H9 (cell line): ENCODE data around the gene MEP1A. TPM values are rescaled to one million over a fixed set of nuclear protein-coding genes. Genes with fewer than 3 reads are reported as not detected.
A peak's percentile ranks its signal among the peaks of the same experiment; 100 is the strongest.

Source experiments
- DNase-seq: peaks from one replicate; pipeline ENCODE4 v3.0.0-alpha.2; 2017
- H2AFZ ChIP-seq: one replicate; pipeline ENCODE4 v1.6.1; 2013; ENCODE audit warnings: mild to moderate bottlenecking, low read length, control low read depth, moderate library complexity
- H2AK5ac ChIP-seq: 2 replicates; pipeline ENCODE4 v1.6.1; 2013; ENCODE audit warnings: low read length, control low read depth, mixed read lengths; ENCODE audit not compliant: insufficient read length
- H2BK120ac ChIP-seq: one replicate; pipeline ENCODE4 v1.6.1; 2013; ENCODE audit warnings: low read depth, mild to moderate bottlenecking, low read length, control low read depth, inconsistent platforms; ENCODE audit not compliant: poor library complexity, severe bottlenecking
- H2BK12ac ChIP-seq: 2 replicates; pipeline ENCODE4 v1.6.1; 2013; ENCODE audit warnings: low read length, control low read depth, mixed read lengths, low read depth; ENCODE audit not compliant: insufficient read length
- H2BK15ac ChIP-seq: 2 replicates; pipeline ENCODE4 v1.6.1; 2013; ENCODE audit warnings: low read depth, low read length, control low read depth
- H2BK20ac ChIP-seq: one replicate; pipeline ENCODE4 v1.6.1; 2013; ENCODE audit warnings: low read depth, mild to moderate bottlenecking, low read length, control low read depth, inconsistent platforms; ENCODE audit not compliant: poor library complexity, severe bottlenecking
- H2BK5ac ChIP-seq: 2 replicates; pipeline ENCODE4 v1.6.1; 2013; ENCODE audit warnings: low read length, control low read depth, mixed read lengths; ENCODE audit not compliant: insufficient read length
- H3K14ac ChIP-seq: 2 replicates; pipeline ENCODE4 v1.6.1; 2013; ENCODE audit warnings: low read length, control low read depth; ENCODE audit not compliant: insufficient read depth
- H3K18ac ChIP-seq: 2 replicates; pipeline ENCODE4 v1.6.1; 2013; ENCODE audit warnings: low read depth, mild to moderate bottlenecking, mixed read lengths, low read length, control low read depth; ENCODE audit not compliant: insufficient read length
- H3K23ac ChIP-seq: 2 replicates; pipeline ENCODE4 v1.6.1; 2013; ENCODE audit warnings: low read length, control low read depth, mixed read lengths, low read depth; ENCODE audit not compliant: insufficient read length
- H3K23me2 ChIP-seq: 2 replicates; pipeline ENCODE4 v1.6.1; 2013; ENCODE audit warnings: low read depth, mild to moderate bottlenecking, mixed read lengths, low read length, control low read depth; ENCODE audit not compliant: insufficient read length, poor library complexity, severe bottlenecking
- H3K27ac ChIP-seq: 2 replicates; pipeline ENCODE4 v1.5.1; 2013; ENCODE audit warnings: low read length, control low read depth, mixed read lengths, low read depth; ENCODE audit not compliant: insufficient read length
- H3K27me3 ChIP-seq: 2 replicates; pipeline ENCODE4 v1.6.1; 2013; ENCODE audit warnings: low read length, control low read depth, inconsistent platforms; ENCODE audit not compliant: insufficient read depth
- H3K4ac ChIP-seq: 2 replicates; pipeline ENCODE4 v1.6.1; 2013; ENCODE audit warnings: low read depth, mild to moderate bottlenecking, control low read depth, inconsistent platforms, low read length, moderate library complexity
- H3K4me1 ChIP-seq: 2 replicates; pipeline ENCODE4 v1.6.1; 2013; ENCODE audit warnings: low read length, control low read depth, inconsistent platforms; ENCODE audit not compliant: insufficient read depth
- H3K4me2 ChIP-seq: 2 replicates; pipeline ENCODE4 v1.6.1; 2013; ENCODE audit warnings: low read length, control low read depth, mixed read lengths; ENCODE audit not compliant: insufficient read length, insufficient read depth
- H3K56ac ChIP-seq: 2 replicates; pipeline ENCODE4 v1.6.1; 2013; ENCODE audit warnings: low read depth, mild to moderate bottlenecking, mixed read lengths, low read length, control low read depth; ENCODE audit not compliant: insufficient read length
- H3K79me1 ChIP-seq: 2 replicates; pipeline ENCODE4 v1.6.1; 2013; ENCODE audit warnings: low read depth, mild to moderate bottlenecking, moderate library complexity, low read length, control low read depth, inconsistent platforms; ENCODE audit not compliant: insufficient read depth, poor library complexity, severe bottlenecking
- H3K79me2 ChIP-seq: 2 replicates; pipeline ENCODE4 v1.6.1; 2013; ENCODE audit warnings: low read length, control low read depth, inconsistent platforms; ENCODE audit not compliant: insufficient read depth
- H3K9ac ChIP-seq: 2 replicates; pipeline ENCODE4 v1.6.1; 2013; ENCODE audit warnings: low read length, control low read depth, mixed read lengths; ENCODE audit not compliant: insufficient read length; ENCODE audit errors: extremely low read depth
- H3K9me3 ChIP-seq: one replicate; pipeline ENCODE4 v1.6.1; 2013; ENCODE audit warnings: low read depth, low read length, inconsistent platforms; ENCODE audit not compliant: control insufficient read depth
- H3T11ph ChIP-seq: one replicate; pipeline ENCODE4 v1.6.1; 2013; ENCODE audit warnings: mild to moderate bottlenecking, low read length, control low read depth, inconsistent platforms
- H4K20me1 ChIP-seq: one replicate; pipeline ENCODE4 v1.6.1; 2013; ENCODE audit not compliant: control insufficient read depth, insufficient read length, insufficient read depth
- H4K5ac ChIP-seq: 2 replicates; pipeline ENCODE4 v1.6.1; 2013; ENCODE audit warnings: low read depth, mild to moderate bottlenecking, mixed read lengths, low read length, control low read depth; ENCODE audit not compliant: insufficient read length
- H4K8ac ChIP-seq: replicated peaks from 2 replicates; pipeline ENCODE4 v1.6.1; 2013; ENCODE audit warnings: low read length, control low read depth, mixed read lengths, low read depth; ENCODE audit not compliant: insufficient read length
- H4K91ac ChIP-seq: 2 replicates; pipeline ENCODE4 v1.6.1; 2013; ENCODE audit warnings: low read depth, mild to moderate bottlenecking, moderate library complexity, mixed read lengths, low read length, control low read depth; ENCODE audit not compliant: insufficient read length
- H3K27ac Mint-ChIP-seq, 3 experiments: 2 replicates in 2 of 3; 3 replicates in 1 of 3; pipeline ENCODE4 v1.8.0; 2020 to 2021; ENCODE audit warnings: mixed read lengths in 3 of 3, mild to moderate bottlenecking in 1 of 3, moderate library complexity in 1 of 3
- H3K27me3 Mint-ChIP-seq: 2 replicates; pipeline ENCODE4 v1.8.0; 2021; ENCODE audit warnings: low read depth, mild to moderate bottlenecking, moderate library complexity, mixed read lengths
- H3K36me3 Mint-ChIP-seq, 3 experiments: 2 replicates in 2 of 3; 3 replicates in 1 of 3; pipeline ENCODE4 v1.8.0; 2020 to 2021; ENCODE audit warnings: low read depth in 3 of 3, mixed read lengths in 3 of 3; ENCODE audit not compliant: insufficient read depth in 1 of 3
- H3K4me1 Mint-ChIP-seq, 2 experiments: 2 replicates each; pipeline ENCODE4 v1.8.0; 2020; ENCODE audit warnings: mixed read lengths in 2 of 2
- H3K4me3 Mint-ChIP-seq, 2 experiments: 2 replicates in 1 of 2; 3 replicates in 1 of 2; pipeline ENCODE4 v1.8.0; 2020 to 2021; ENCODE audit warnings: mild to moderate bottlenecking in 2 of 2, mixed read lengths in 2 of 2, moderate library complexity in 1 of 2
- H3K9me3 Mint-ChIP-seq, 2 experiments: 2 replicates in 1 of 2; 3 replicates in 1 of 2; pipeline ENCODE4 v1.8.0; 2020; ENCODE audit warnings: mild to moderate bottlenecking in 2 of 2, mixed read lengths in 2 of 2, moderate library complexity in 1 of 2
- WGBS: extraction: QIAGEN DNeasy Blood & Tissue Kit; methylation state at CpG from one replicate; pipeline ENCODE4 v1.1.7; 2013; ENCODE audit warnings: missing lambda C conversion rate, low lambda C conversion rate, mixed read lengths; ENCODE audit not compliant: insufficient read length; ENCODE audit errors: extremely low coverage; 5-methylcytosine and 5-hydroxymethylcytosine counted together
- total RNA-seq: library from RNA; stranded (reverse); gene quantifications from 2 replicates; pipeline ENCODE4 v1.2.1, GENCODE V29; 2021
- TF ChIP-seq, protein P1 (sequence below): fragments of 200-600 bp; sonication (generic); conservative IDR thresholded peaks from 3 replicates; pipeline ENCODE4 v1.8.0; 2021; ENCODE audit warnings: antibody characterized with exemption, mild to moderate bottlenecking

Gene MEP1A
- total RNA-seq, 1 experiment from 2014 or later, result not detected

GRCh38 chr6:46749731-46750130 is 43.5 kb upstream of the MEP1A start:
- H3K56ac ChIP-seq, result no peak overlapping the region
- H3K23ac ChIP-seq, result no peak overlapping the region
- H2BK120ac ChIP-seq, result no peak overlapping the region
- WGBS, result no CpG with 5 or more reads among the region's 5 CpGs
- peaks cover 14% of the 10 kb centered on the region for H3K27me3 Mint-ChIP-seq
- no peaks in the 10 kb centered on the region for H3K27me3 ChIP-seq
- H4K5ac ChIP-seq, result no peak overlapping the region
- no peaks in the 10 kb centered on the region for H3K79me1 ChIP-seq
- H3K9ac ChIP-seq, result no peak overlapping the region
- no peak overlapping the region for H3K4me2 ChIP-seq
- H3K9me3 ChIP-seq, result no peaks in the 10 kb centered on the region
- peaks cover 2% of the 10 kb centered on the region; the same call in 1 of the 2 replicates for H3K4me1 ChIP-seq
- no peak overlapping the region for H3T11ph ChIP-seq
- H3K27ac Mint-ChIP-seq, result peak overlapping the region; percentile 69 to 97 (median 95)
- H3K27ac ChIP-seq, result no peak overlapping the region
- peaks cover 18 to 19% of the 10 kb centered on the region in 2 experiments for H3K4me1 Mint-ChIP-seq
- TF ChIP-seq, protein P1, sequence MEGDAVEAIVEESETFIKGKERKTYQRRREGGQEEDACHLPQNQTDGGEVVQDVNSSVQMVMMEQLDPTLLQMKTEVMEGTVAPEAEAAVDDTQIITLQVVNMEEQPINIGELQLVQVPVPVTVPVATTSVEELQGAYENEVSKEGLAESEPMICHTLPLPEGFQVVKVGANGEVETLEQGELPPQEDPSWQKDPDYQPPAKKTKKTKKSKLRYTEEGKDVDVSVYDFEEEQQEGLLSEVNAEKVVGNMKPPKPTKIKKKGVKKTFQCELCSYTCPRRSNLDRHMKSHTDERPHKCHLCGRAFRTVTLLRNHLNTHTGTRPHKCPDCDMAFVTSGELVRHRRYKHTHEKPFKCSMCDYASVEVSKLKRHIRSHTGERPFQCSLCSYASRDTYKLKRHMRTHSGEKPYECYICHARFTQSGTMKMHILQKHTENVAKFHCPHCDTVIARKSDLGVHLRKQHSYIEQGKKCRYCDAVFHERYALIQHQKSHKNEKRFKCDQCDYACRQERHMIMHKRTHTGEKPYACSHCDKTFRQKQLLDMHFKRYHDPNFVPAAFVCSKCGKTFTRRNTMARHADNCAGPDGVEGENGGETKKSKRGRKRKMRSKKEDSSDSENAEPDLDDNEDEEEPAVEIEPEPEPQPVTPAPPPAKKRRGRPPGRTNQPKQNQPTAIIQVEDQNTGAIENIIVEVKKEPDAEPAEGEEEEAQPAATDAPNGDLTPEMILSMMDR, result 0 out of 3 replicates have a peak, but pooled peaks have one; percentile 13
- no peak overlapping the region for H2BK5ac ChIP-seq
- no peaks in the 10 kb centered on the region for H3K79me2 ChIP-seq
- peak; percentile 63 for DNase-seq
- H3K9me3 Mint-ChIP-seq, result no peaks in the 10 kb centered on the region; a peak in 1 of 5 replicates
- H3K4ac ChIP-seq, result no peak overlapping the region
- H2AFZ ChIP-seq, result no peak overlapping the region
- H3K36me3 Mint-ChIP-seq, result no peaks in the 10 kb centered on the region
- H2BK20ac ChIP-seq, result no peak overlapping the region
- no peaks in the 10 kb centered on the region for H4K20me1 ChIP-seq
- H3K4me3 Mint-ChIP-seq, result peak overlapping the region; percentile 29 to 68; a peak in 4 of 5 replicates
- H3K14ac ChIP-seq, result no peak overlapping the region
- H4K91ac ChIP-seq, result no peak overlapping the region
- no peak overlapping the region for H2BK15ac ChIP-seq
- H2AK5ac ChIP-seq, result no peak overlapping the region
- no peak overlapping the region for H4K8ac ChIP-seq
- H3K18ac ChIP-seq, result peak overlapping the region; percentile 34
- no peaks in the 10 kb centered on the region for H3K23me2 ChIP-seq
- no peak overlapping the region for H2BK12ac ChIP-seq
